ENCODE measurements around the gene PVR.
"Not testable (repeated sequence)": the region's sequence is repeated elsewhere in the genome, so short reads cannot be mapped to it uniquely, and the experiment has no call there.

The PVR gene, protein sequence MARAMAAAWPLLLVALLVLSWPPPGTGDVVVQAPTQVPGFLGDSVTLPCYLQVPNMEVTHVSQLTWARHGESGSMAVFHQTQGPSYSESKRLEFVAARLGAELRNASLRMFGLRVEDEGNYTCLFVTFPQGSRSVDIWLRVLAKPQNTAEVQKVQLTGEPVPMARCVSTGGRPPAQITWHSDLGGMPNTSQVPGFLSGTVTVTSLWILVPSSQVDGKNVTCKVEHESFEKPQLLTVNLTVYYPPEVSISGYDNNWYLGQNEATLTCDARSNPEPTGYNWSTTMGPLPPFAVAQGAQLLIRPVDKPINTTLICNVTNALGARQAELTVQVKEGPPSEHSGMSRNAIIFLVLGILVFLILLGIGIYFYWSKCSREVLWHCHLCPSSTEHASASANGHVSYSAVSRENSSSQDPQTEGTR

DNA sequence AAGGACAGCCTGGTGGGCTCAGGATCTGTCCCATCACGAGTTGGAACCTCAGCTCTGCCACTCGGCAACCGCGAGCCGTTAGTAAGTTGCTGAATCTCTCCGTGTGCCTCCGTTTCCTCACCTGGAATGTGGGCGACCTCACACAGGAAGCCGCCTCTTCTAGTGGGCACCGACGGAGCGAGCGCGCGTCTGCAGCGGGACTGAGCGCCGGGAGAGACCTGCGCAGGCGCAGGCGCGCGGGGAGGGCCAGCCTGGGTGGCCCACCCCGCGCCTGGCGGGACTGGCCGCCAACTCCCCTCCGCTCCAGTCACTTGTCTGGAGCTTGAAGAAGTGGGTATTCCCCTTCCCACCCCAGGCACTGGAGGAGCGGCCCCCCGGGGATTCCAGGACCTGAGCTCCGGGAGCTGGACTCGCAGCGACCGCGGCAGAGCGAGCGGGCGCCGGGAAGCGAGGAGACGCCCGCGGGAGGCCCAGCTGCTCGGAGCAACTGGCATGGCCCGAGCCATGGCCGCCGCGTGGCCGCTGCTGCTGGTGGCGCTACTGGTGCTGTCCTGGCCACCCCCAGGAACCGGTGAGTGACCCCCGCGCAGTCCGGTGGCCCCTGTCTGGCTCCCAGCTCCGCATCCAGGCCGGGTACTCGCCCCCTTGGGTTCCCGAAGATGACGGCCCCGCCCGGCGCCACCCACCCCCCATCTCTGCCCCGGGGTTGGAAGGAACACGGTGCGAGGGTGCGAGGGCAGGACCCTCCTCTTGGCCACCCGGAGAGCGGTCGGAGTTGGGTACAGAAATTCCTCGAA lies at the start of gene PVR:
Gene PVR, plus strand, starts transcription at position 306 of the 797 bp plus-strand sequence. Its CDS starts 187 bp downstream, at position 493.
- DNase-seq = peak; percentile 37 to 86

DNA sequence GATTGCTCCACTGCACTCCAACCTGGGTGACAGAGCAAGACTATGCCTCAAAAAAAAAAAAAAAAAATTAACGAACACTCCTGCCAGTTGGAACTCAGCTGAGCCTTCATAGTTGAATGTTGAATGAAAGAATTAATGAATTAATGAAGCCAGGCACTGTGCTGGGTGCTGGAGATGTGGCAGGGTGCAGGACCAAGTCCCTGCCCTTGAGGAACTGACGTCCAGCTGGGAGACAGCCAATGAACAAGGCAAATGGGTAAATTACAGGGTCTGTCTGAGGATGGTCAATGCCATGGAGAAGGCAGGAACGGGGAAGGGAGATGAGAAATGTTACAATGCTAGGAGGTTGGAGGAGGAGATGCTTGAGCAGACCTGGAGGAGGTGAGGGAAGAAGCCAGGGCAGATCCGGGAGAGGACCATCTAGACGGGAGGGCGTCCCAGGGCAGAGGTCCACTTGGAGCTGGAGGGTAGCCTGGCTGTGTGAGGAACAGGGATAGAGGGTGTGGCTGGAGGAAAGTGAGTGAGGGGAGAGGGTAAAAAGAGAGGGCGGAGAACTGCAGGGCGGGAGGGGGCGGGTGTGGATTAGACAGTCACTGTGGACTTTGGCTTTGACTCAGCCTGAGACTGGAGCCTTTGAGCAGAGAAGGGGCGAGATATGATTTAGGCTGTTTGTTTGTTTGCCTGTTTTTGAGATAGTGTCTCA lies 47.1 kb upstream of the PVR start:
- DNase-seq = no peak

DNA sequence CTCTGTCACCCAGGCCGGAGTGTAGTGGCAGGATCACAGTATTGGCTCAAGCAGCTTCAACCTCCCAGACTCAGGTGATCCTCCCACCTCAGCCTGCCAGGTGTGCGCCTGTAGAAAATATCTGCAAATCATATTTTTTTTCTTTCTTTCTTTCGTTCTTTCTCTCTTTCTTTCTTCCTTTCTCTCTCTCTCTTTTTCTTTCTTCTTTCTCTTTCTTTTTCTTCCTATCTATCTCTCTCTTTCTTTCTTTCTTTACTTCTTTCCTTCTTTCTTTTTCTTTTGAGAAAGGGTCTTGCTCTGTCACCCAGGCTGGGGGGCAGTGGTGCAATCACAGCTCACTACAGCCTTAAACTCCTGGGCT lies 46.6 kb upstream of the PVR start:
- no peak for DNase-seq

DNA sequence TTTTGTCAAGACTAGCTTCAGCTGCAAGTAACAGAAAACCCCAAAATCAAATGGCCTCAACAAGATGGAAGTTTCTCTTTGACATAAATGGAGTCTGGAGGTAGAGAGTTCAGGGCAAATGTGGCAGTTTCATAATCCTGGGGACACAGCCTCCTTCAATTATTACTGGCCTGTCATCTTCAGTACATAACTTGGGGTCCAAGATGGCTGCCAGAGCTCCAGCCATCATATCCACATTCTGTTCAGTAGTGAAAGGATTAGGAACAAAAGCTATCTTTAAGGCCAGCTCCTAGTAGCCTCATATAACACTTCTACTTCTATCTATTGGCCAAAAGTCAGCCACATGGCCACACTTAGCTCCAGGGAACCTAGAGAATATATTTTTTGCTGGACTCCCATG lies 45.4 kb upstream of the PVR start:
- no peak for DNase-seq

DNA sequence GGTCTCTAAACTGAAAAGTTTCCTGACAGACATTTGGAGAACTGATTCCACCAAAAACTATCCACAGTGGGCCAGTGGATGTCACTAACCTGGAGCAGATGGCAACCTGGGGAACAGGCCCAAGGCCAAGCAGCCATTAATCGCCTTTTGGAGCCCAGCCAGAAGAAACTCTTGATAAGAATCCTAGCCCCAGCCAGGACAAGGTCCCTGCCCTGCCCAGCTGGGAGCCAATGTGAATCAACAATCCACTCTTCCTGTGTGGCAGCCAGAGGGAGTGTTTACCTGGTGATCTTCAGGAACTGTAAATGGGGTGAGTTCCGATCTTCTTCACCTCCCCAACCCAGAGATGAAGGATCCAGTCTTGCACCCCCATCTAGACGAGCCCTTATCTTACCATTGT lies 44.8 kb upstream of the PVR start:
- DNase-seq = no peak

DNA sequence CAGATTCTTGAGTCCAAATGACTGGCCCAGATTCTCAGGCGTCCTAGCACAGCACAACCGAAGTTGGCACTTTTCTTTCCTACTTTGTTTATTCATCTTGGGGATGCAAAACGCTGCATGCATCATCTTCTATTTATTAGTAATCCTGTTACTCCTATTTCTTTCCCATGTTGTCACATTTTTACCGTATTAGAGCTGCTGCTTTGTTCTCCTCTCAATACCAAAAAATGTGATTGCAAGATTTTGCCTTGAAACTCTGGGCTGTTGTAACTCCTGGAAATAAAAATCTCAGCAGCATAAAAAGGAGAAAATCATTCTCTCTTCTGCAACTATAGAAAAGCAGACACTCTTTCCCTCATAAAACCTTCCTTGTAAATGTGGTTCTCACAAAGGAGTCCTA lies 43.2 kb upstream of the PVR start:
- DNase-seq = peak in 1 of 2 experiments; percentile 30

DNA sequence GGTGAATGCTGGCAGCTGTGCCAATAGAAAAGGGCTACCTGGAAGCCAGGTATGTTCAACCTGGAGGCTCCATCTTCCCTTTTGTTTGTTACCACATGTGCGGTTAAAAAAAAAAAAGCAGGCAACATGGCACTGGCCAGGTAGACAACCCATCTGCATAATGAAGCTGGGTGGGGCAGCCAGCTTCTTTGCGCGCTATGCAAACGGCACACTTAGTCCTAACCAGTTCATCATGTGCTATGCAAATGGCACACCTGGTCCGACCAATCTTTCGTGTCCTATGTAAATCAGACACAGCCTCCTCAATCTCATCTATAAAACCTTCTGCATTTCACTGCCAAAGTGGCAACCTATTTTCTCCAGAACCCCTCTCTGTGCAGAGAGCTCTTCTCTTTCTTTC lies 41.6 kb upstream of the PVR start:
- peak; percentile 98 for DNase-seq

DNA sequence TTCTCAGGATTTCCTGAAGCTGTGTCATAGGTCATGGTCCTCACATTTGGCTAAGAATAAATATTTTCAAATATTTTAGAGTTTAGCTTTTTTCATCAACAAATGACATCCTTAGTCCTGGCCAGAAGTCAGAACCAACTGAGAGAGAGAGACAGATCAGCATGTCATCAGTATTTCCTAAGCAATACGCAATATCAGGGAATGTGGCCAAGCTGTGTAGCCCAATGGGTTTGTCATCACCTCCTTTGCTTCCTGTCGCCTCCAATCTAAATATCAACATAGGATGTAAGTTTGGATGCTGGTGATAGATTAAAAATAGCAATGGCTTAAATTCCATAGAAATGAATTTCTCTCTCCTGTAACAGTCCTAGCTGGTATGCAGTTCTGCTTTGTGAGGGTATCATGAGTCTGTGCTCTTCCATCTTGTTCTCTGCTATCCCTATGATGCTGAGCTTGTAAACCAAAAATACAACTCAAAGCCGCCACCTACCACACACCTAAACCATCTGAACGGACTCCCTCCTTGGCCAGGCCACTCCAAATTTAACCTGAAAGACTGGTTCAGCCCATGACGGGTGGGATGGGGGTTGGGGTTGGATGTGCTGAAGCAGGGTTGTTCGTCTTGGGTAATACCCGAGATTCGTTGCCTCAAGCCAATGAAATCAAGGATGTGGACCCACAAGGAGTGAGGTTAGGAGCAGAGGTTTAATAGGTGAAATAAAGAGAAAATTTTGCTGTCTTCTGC lies 40.3 kb upstream of the PVR start:
- DNase-seq = peak; percentile 73 to 82

DNA sequence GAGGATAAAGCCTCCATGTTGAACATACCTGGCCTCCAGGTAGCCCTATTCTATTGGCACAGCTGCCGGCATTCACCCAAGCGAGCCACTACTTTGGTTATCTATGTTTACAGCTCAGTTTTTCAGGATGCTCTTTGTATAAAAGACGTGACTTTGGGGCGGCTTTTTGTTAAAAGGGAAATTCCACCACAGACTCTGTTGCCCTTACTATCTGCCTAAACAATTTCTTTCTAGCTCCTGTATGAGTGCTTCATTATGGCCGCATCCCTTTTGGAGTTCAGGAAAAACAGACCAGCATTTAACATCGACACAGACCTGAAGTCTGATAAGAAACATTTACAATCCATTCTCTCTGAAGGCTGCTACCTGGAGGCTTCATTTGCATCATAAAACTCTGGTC lies 39.5 kb upstream of the PVR start:
- peak; percentile 78 for DNase-seq

DNA sequence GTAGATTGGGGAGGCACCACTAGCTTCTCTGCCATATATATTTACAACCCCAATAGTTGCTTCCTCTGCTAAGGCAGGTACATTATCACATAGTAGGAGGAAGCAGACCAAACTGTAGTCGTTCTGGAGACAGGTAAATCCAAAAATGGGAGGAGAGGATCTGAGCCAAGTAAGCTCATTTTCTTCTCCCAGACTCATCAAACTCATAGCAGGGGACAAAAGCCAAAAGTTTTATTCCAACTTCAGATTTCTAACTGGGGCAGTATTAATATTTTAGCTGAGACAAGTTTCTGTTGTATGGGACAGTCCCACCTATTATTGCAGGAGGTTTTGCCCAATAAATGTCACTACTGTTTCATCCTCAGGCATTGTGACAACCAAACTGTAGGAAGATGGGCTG lies 38.2 kb upstream of the PVR start:
- DNase-seq = no peak

DNA sequence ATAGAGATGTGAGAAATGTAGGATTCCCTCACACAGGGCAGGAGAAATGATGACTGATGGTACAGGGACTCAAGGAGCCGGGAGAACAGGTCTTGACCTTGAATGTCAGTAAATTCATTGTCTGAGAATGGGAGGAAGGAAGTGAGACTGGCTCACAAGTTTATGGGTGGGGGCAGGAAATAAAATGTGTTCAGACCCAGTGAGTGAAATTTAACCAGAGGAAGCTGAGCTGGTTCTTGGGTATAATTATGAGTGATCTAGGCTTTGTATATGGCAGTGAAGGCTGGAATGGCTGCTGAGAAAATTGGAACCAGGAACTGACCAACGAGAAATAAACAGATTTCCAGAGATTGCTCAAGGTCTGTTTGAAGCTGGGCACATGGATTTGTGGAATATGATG lies 36.7 kb upstream of the PVR start:
- DNase-seq = no peak

DNA sequence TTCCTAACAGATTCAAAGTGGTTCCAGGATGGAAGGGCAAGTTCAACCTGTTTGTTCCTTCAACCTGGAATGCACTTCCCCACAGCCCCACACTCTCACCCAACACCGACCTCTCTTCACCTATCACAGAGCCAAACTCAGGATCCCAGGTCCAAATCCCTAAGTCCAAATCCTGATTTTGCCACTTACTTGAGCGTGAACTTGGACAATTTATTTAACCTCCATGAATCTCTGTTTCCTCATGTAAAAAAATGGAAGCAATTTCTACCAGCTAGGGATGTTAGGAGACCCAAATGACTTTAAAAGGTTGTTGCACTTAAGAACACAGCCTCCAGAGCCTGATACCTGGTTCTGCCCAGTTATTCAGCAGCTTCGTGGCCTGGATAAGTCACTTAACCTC lies 35.8 kb upstream of the PVR start:
- no peak for DNase-seq

DNA sequence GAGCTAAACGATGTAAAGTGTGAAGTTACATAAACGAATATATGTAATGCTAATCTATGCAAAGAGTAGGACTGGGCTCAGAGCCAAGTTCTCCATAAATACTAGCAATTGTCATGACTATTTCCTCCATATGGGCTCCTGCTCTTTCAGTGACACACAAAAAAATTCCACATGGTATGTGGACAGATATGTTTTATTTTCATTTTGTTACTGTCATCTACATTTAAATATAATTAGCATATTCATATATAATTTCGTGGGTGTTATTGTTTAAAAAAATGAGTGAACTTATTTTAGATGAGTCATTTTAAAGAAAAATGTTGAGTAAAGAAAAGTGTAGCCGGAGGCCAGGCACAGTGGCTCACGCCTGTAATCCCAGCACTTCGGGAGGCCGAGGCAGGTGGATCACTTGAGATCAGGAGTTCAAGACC lies 35.3 kb upstream of the PVR start:
- peak; percentile 74 to 90 for DNase-seq

DNA sequence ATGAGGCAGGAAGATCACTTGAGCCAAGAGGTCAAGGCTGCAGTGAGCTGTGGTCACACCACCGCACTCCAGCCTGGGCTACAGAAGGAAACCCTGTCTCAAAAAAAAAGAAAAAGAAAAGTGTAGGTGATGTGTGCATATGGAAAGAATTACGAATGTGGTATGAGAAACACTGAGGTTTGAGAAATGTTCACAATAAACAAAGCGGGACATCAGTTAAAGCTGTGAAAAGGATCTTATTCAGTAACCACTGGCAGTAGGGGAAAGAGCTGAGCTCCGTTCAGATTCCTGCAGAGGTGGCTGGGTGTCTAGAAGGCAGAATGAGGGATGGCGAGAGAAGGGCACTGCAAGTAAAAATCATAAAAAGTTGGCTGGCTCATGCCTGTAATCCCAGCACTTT lies 34.5 kb upstream of the PVR start:
- no peak for DNase-seq

DNA sequence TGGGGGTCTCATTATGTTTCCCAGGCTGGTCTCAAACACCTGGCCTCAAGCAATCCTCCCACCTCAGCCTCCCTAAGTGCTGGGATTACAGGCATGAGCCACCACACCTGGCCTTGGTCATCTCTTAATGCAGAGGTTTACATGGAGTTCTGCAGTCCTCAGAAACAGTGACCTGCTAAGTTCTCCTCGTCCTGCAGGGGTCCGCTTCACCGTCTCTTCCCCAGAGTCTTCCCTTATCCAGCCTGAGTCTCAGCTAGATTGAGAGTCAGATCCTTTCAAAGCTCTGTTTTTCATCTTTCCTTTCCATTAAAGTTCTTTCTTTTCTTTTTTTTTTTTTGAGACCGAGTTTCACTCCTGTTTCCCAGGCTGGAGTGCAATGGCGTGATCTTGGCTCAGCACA lies 33.2 kb upstream of the PVR start:
- not testable (repeated sequence) for DNase-seq

DNA sequence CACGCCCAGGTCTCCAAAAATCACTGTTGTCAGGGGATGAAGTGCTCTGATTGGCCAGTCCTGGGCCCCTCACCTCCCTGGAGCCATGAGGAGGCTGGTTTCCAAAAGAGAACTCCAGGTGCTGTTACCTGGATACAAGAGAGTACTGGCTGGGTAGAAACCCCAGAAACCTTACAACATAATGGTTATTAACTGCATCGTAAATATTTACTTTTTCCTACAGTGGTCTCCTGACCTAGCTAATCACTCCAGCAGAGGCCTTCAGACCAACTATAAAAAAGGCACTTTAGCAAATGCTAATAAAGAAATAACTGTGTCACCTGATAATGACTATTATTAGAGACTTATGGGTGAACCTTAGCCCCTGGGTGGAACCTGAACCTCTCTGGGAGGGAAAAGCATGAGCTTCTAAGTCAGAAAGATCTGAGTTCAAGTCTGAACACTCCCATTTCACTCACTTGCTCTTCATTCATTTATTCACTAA lies 31.9 kb upstream of the PVR start:
- DNase-seq = no peak

DNA sequence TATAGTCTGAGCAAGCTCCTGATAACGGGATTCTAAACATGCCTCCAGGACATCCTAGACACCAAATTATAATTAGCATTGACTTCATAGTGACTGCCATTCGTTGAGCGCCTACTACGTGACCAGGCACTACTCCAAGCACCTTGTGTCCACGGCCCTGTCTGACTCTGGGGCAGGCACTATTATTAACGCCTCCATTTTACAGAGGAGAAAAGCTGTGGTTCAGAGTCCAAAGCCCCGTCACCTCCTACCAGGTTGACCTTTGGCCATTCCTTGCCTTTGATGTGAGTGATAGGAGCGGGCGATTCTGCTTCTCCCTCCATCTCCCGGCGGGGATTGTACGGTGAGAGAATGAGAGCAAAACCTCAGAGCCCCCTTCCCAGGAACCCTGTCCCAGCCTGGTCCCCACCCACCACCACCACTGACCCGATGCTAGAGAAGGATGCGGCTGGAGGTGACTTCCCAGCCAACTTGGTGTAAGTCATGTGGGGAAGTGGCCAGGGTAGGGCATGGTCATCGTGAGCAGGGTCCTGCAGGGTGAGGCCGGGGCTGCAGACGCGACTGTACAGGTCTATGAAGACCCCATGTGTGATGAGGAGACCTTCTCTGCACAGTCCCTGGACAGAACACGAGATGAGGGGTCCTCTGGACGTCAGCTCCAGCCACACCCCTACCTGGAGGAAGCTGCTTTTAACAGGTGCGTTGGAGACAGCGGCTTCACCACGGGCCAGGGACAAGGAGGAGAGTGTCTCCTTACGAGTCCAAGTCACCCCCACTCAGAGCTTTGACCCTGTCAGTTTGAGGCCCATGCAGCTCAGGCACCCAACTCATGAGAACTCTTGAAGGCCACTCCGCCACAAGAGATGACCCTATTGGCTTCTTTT lies 30.2 kb upstream of the PVR start, which contains the start of gene IGSF23:
Gene IGSF23, plus strand, starts transcription at position 269 of the 884 bp plus-strand sequence. Its CDS starts 83 bp downstream, at position 352.
- no peak for DNase-seq

DNA sequence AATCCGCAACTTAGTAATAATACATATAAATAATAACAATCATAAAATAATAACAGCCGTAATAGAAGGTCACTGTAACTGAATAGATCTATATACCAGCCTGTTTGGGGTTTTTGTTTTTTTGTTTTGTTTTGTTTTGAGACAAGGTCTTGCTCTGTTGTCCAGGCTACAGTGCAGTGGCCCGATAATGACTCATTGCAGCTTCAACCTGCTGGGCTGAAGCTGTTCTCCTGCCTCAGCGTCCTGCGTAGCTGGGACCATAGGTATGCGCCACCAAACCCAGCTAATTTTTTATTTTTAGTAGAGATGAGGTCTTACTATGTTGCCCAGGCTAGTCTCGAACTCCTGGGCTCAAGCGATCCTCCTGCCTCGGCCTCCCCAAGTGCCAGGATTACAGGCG lies 29.4 kb upstream of the PVR start:
- no peak for DNase-seq

DNA sequence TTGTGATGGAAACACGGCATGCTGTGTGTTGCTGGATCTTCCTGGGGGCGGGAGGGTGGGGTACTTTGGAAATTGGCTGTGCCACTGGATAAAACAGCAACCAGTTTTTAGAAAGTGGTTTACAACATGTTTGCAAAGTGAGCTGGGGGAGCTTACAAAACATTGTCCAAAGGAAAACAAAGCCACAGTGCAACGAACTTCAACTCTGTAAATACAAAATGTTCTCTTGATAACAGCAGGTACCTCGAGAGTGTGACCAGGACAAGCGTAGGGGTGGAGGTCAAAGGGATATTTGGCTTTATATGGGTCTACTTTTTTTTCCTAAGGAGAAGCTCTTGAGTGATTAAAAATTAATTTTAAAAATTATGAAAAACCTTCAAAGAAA lies 27.9 kb upstream of the PVR start:
- no peak for DNase-seq

DNA sequence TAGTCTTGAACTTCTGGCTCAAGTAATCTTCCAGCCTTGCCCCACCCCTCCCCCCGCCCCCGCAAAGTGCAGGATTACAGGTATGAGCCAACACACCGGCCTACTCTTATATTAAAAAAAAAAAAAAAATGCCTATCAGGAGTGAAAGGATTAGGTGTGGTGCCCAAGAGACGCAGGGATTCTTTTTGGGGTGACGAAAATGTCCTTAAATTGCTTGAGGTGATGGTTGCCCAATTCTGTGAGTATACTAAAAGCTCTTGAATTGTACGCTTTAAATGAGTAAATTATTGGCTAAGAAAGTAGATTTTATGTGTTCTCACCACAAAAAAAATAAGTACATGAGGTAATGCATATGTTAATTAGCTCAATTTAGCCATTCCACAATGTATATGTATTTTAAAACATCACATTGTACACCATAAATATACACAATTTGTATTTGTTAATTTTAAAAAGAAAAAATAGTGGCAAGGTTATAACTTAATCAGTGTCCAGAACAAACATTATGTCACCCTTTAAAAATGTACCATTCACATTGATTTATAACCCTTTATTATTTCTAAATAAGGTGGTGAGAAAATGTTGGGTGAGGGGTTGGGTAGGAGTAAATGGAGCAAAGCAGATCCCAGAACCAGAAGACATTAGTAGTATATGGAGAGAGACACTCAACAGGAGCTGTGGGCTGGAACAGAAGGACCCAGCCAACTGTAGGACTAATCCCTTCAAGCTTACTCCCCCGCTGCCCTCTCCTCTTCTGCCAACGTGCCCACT lies 26.4 kb upstream of the PVR start:
- DNase-seq = no peak

All from NCI-H526 (cell line).